ENCODE measurements around the gene GRK6.

- TF ChIP-seq CTCF (conservative IDR thresholded peaks at IDR 0.05): no peak
- TF ChIP-seq EZH2 (IDR thresholded peaks at IDR 0.05; ENCODE audit: low read depth): no peak
Measured at GRCh38 chr5:177419046-177419445, 7.4 kb upstream of the GRK6 start.
